Uterus (tissue), 2 donors: Measurements from ENCODE around the gene ZNF827.

Experiments
- POLR2A ChIP-seq, 2 donors: fragments of 450-650 bp; IDR thresholded peaks; one replicate each; pipeline ENCODE4 v1.6.1; 2016; ENCODE audit warnings: antibody characterized with exemption in 2 of 2, mild to moderate bottlenecking in 1 of 2, moderate library complexity in 1 of 2
- TF ChIP-seq, protein P1 (sequence below), 4 experiments: fragments of 200-600 bp in 2 of 4; fragments of 450-650 bp in 2 of 4; sonication (generic) in 2 of 4; IDR thresholded peaks; one replicate each; pipeline ENCODE4 v1.5.1; 2016 to 2019; ENCODE audit warnings: antibody characterized with exemption in 4 of 4, mild to moderate bottlenecking in 2 of 4, moderate library complexity in 1 of 4

- no peak for TF ChIP-seq POLR2A (IDR thresholded peaks at IDR 0.05)
- TF ChIP-seq, protein P1, sequence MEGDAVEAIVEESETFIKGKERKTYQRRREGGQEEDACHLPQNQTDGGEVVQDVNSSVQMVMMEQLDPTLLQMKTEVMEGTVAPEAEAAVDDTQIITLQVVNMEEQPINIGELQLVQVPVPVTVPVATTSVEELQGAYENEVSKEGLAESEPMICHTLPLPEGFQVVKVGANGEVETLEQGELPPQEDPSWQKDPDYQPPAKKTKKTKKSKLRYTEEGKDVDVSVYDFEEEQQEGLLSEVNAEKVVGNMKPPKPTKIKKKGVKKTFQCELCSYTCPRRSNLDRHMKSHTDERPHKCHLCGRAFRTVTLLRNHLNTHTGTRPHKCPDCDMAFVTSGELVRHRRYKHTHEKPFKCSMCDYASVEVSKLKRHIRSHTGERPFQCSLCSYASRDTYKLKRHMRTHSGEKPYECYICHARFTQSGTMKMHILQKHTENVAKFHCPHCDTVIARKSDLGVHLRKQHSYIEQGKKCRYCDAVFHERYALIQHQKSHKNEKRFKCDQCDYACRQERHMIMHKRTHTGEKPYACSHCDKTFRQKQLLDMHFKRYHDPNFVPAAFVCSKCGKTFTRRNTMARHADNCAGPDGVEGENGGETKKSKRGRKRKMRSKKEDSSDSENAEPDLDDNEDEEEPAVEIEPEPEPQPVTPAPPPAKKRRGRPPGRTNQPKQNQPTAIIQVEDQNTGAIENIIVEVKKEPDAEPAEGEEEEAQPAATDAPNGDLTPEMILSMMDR (IDR thresholded peaks at IDR 0.05), result no peak
Observed at GRCh38 chr4:145804116-145804515, 134.5 kb downstream of the ZNF827 start.
